Coronary artery (tissue), 2 donors: ENCODE data around the gene STRADA.
A peak's percentile ranks its signal among the peaks of the same experiment; 100 is the strongest.

Source experiments
- DNase-seq: peaks from one replicate; pipeline ENCODE4 v3.0.0-alpha.2; 2017; ENCODE audit warnings: low spot score
- H3K27ac ChIP-seq, 2 donors: fragments of 200-600 bp; sonication (generic); one replicate each; pipeline ENCODE4 v1.5.1; 2016 to 2019
- H3K4me3 ChIP-seq: fragments of 200-600 bp; sonication (generic); 2 replicates; pipeline ENCODE4 v1.5.1; 2016; ENCODE audit warnings: mild to moderate bottlenecking, moderate library complexity
- TF ChIP-seq, protein P1 (sequence below): fragments of 200-600 bp; sonication (generic); IDR thresholded peaks from one replicate; pipeline ENCODE4 v1.5.1; 2019; ENCODE audit warnings: antibody characterized with exemption

STRADA gene

DNA sequence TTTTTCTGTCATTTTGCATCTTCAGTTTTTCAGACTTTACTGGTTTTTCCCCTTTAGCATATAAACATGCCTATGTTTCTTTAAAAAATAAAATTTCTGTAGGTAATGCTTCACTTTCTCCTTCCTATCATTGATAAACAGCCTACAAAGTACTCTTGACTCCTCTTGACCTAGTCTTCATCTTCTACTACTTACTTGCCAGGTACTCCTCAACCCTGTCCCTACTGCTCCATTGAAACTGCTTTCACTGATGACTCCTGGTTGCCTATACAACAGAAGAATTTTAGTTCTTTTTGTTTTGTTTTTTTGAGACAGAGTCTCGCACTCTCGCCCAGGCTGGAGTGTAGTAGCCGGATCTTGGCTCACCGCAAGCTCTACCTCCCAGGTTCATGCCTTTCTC lies 39.3 kb upstream of the STRADA start:
- DNase-seq = no peak
- Histone ChIP-seq H3K27ac (no peak overlapping the region), H3K4me3 (no peak overlapping the region)
- TF ChIP-seq, protein P1, sequence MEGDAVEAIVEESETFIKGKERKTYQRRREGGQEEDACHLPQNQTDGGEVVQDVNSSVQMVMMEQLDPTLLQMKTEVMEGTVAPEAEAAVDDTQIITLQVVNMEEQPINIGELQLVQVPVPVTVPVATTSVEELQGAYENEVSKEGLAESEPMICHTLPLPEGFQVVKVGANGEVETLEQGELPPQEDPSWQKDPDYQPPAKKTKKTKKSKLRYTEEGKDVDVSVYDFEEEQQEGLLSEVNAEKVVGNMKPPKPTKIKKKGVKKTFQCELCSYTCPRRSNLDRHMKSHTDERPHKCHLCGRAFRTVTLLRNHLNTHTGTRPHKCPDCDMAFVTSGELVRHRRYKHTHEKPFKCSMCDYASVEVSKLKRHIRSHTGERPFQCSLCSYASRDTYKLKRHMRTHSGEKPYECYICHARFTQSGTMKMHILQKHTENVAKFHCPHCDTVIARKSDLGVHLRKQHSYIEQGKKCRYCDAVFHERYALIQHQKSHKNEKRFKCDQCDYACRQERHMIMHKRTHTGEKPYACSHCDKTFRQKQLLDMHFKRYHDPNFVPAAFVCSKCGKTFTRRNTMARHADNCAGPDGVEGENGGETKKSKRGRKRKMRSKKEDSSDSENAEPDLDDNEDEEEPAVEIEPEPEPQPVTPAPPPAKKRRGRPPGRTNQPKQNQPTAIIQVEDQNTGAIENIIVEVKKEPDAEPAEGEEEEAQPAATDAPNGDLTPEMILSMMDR = no peak

DNA sequence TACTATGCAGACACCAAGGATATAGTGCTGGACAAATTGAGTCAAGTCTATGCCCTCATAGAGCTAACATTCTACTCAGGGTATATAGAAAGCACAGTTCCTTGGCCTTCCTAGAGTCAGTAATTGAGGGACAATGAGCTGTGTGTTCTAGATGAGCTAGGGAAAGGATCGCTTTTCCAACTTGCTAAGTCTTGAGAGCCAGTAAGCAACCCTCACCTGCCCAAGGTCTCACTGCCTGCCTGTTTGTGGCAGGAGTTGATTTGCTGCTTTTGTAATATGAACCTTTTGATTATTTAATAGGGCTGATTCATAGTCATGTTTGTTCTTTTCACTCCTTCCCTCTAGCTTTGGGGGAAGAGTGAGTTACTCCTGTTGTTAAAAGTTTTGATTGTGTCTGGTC lies 38.9 kb upstream of the STRADA start:
- Histone ChIP-seq H3K27ac (no peak overlapping the region), H3K4me3 (no peak overlapping the region)
- TF ChIP-seq, protein P1 = no peak
- DNase-seq = no peak

DNA sequence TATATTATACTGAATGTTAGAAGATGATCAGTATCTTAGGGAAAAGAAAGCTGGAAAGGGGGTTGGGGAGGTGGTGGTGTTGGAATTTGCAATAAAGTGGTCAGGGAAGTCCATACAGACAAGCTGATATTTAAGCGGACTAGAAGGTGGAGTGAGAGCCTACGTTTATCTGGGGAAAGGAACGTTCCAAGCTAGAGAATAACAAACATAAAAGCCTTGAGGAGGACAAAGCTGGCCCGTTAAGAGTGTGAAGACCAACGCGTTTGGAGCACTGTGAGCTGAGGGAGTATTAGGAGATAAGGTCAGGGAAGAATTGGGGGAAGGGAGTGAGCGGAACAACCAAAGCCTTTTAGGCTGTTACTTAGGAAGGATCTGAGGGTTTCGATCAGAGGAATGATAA lies 33.8 kb upstream of the STRADA start:
- peak overlapping the region; percentile 86 to 99 for H3K27ac ChIP-seq
- TF ChIP-seq, protein P1 = no peak

DNA sequence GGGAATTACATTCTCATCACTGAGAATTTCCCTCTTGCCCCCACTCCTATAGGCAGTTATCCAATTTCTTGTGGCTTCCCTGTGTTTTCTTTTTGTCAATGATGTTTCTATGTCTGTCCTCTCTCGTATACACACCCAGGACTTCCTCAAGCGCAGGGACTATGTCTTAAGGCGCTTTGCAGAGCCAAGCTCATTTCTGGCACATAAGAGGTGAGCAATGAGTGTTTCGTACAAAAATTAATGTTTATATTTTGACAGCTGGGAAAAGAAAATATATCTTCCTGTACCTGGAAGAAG lies 33.3 kb upstream of the STRADA start:
- TF ChIP-seq, protein P1 = no peak
- no peak for DNase-seq
- Histone ChIP-seq H3K4me3 (peak overlapping the region; percentile 98), H3K27ac (peak overlapping the region; percentile 86 to 99)

More for the DNA sequence above, 33.8 kb upstream of the STRADA start:
- no peak for DNase-seq
- H3K4me3 ChIP-seq = peak overlapping the region; percentile 98

DNA sequence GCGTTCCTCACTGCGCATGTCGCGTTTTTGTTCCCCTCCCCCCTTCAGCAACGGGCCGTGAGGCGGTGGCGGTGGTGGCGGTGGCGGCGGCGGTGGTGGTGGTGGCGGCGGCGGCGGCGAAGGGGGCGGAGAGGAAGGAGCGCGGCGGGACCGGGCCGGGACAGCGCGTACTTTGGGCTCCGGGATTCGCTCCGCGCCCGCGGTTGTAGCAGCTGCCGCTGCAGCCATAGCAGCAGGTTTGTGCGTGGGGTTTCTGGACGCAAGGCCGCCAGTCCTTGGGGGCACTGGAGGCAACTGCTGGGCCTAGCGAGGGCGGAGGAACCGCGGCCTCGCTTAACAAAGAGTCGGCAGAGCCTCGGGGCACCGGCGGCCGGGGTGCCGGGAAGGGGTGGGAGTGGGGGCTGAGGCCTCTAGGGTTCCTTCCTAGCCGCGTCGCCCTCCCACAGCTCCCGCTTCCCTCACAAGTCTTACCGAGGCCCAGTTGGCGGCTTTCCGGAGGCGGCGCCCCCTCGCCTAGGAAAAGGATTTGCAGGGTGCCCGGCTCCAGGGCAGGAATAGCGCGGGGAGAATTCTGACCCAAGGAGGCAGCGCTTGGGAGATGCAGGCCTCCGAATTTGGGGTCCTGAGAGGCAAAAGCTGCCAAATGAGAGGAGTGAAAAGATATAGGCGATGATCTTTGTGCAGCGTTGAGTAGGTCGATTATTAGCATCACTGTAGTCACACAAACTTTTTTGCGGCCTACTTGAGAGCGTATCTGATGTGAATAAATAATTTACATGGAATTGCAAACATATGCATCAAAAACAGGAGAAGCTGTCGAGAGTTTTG lies 32.8 kb upstream of the STRADA start, which contains the start of gene DDX42:
DDX42 (plus strand) TSS at position 30 of the 828 bp plus-strand sequence. CDS start 12,880 bp downstream, outside the sequence.
- TF ChIP-seq, protein P1 = no peak
- DNase-seq = peak; percentile 94
- Histone ChIP-seq H3K27ac (peak within 1 kb of the TSS; percentile 86 to 99), H3K4me3 (peak within 1 kb of the TSS; percentile 98)

DNA sequence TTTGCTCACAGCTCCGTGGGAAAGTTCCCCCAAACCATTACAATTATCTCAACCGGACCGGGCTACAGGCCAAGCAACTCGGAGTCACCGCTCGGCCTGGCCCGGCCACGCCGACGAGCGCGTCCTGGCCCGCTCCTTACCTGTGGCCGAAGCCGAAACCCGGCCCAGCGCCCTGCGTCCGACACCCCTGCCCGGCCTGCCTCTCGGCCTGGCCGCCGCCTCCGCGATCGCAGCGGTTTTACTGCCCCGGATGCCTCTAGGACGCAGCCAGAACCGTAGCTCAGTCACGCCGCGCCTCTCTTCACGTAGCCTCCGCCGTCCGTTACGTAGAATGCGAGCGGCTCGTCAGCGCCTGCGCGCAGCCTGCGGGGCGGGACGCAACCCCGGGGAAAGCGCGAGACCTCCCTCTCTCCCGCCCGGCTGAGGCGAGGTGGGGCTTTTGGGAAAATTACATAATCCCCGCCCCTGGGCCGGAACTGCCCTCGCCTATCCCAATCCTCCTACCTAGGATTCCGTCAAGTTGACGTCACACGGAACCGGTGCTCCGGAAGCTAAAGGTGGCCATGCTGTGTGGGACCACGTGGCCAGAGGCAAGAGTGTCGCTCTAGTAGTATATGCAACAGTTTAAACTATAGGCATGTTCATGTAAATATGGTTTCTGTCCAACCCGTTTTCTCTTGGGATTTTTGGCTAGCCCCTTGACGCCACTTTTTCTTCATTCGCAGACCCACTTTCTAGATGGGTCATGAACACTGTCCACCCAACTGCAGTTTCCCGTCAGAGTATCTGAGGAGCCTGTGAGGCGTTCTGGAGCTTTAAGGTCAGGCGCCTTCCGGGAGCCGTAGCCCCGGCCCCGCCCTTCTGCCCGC lies 31.9 kb upstream of the STRADA start, which contains the start of gene CCDC47:
CCDC47 (minus strand) TSS at position 326 of the 869 bp plus-strand sequence. CDS start 7,422 bp downstream, outside the sequence.
- Histone ChIP-seq H3K27ac (peak within 1 kb of the TSS; percentile 86 to 99), H3K4me3 (peak within 1 kb of the TSS; percentile 98)
- DNase-seq = peak; percentile 100
- TF ChIP-seq, protein P1 = no peak
